ENCODE data around the gene VAV3.

GRCh38 chr1:107689159-107689558, 275.8 kb downstream of the VAV3 start:
- TF ChIP-seq POLR2A (IDR thresholded peaks at IDR 0.05), result no peak
- no peak for TF ChIP-seq CTCF (IDR thresholded peaks at IDR 0.05)
- TF ChIP-seq POLR2AphosphoS5 (IDR thresholded peaks at IDR 0.05), result no peak
- no peak for TF ChIP-seq EP300 (IDR thresholded peaks at IDR 0.05; ENCODE audit: low read depth)

Measured in transverse colon (tissue), 4 donors.